Activated gamma-delta T cell (primary cell): ENCODE measurements around the gene ACVR1B.
"Not testable (repeated sequence)": the region's sequence is repeated elsewhere in the genome, so short reads cannot be mapped to it uniquely, and the experiment has no call there.

ENCODE experiments used
- DNase-seq: peaks from one replicate; lab custom pipeline; 2025; lab: John Stamatoyannopoulos, UW

ACVR1B gene

GRCh38 chr12:51970904-51971646, 19.6 kb downstream of the ACVR1B start:
- DNase-seq: no peak

- DNase-seq: no peak
Observed at GRCh38 chr12:51971679-51972421, 20.4 kb downstream of the ACVR1B start.

- no peak for DNase-seq
Observed at GRCh38 chr12:51972422-51972812, 20.9 kb downstream of the ACVR1B start.

- peak; percentile 18 for DNase-seq
Observed at GRCh38 chr12:51972849-51973273, 21.4 kb downstream of the ACVR1B start.

GRCh38 chr12:51973560-51973959, 22.1 kb downstream of the ACVR1B start:
- DNase-seq: no peak

- DNase-seq: no peak
Observed at GRCh38 chr12:51974646-51975045, 23.1 kb downstream of the ACVR1B start.

GRCh38 chr12:51975196-51975595, 23.7 kb downstream of the ACVR1B start:
- DNase-seq: no peak

GRCh38 chr12:51976376-51977160, 25.1 kb downstream of the ACVR1B start:
- DNase-seq: no peak

- no peak for DNase-seq
Observed at GRCh38 chr12:51977320-51977753, 25.8 kb downstream of the ACVR1B start.

- not testable (repeated sequence) for DNase-seq
Observed at GRCh38 chr12:51979306-51979705, 27.8 kb downstream of the ACVR1B start.

GRCh38 chr12:51980051-51980808, 28.7 kb downstream of the ACVR1B start:
- no peak for DNase-seq

GRCh38 chr12:51980809-51981127, 29.3 kb downstream of the ACVR1B start:
- DNase-seq: no peak

- DNase-seq: no peak
Observed at GRCh38 chr12:51984657-51985056, 33.2 kb downstream of the ACVR1B start.

- no peak for DNase-seq
Observed at GRCh38 chr12:51985154-51985835, 33.8 kb downstream of the ACVR1B start.

GRCh38 chr12:51986834-51987233, 35.3 kb downstream of the ACVR1B start:
- DNase-seq: no peak

GRCh38 chr12:51992246-51992645, 40.7 kb downstream of the ACVR1B start:
- no peak for DNase-seq

- no peak for DNase-seq
Observed at GRCh38 chr12:51994539-51994820, 43.0 kb downstream of the ACVR1B start.

- DNase-seq: no peak
Observed at GRCh38 chr12:51994959-51995358, 43.5 kb downstream of the ACVR1B start.

- DNase-seq: no peak
Observed at GRCh38 chr12:51997136-51997535, 45.6 kb downstream of the ACVR1B start.

GRCh38 chr12:52003016-52003550, 51.6 kb downstream of the ACVR1B start:
- DNase-seq: no peak

- DNase-seq: no peak
Observed at GRCh38 chr12:52003591-52003990, 52.1 kb downstream of the ACVR1B start.
